ENCODE results near the gene GRHL1.

Gene GRHL1

DNA sequence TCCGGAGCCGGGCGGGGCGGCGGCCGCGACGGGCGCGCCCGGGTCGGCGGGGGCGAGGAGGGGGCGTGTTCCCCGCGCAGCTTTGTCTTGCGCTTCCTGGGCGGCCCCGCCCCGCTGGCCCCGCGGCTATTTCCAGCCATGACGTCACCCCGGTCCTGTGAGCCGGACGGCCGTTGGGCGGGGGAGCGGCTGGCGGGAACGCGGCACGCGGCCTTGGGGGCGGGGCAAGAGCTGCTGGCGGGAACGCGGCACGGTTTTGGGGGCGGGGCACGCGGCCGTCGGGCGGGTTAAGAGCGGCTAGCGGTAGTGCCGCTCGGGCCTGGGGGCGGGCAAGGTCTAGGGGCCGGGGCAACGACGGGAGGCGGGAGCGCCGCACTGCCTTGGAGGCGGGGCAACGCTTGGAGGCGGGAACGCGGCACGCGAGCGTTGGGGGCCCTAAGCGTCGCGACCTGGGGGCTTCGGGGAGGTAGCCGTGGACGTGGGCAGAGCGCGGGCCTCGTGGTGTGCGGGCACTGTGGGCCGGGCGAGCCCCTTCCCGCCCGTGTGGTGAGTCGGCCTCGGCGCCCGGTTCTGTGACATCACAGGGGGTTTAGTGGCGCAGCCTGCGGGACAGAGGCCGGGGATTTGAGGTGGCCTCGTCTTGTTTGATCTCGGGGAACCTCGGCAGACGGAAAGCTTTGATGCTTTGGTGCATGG, 92.6 kb downstream of the GRHL1 start:
- Histone ChIP-seq H3K4me2 (ENCODE audit: low read length) (peak overlapping the region; percentile 87), H3K27me3 (ENCODE audit: control insufficient read depth, insufficient read depth, low read length) (peaks cover 3% of the 10 kb centered on the region), H3K9me3 (replicated peaks; ENCODE audit: low read length) (no peaks in the 10 kb centered on the region), H3K4me1 (ENCODE audit: control insufficient read depth, insufficient read depth, low read length) (peaks cover 10% of the 10 kb centered on the region), H3K36me3 (ENCODE audit: insufficient read depth, low read length) (no peaks in the 10 kb centered on the region), H3K4me3 (ENCODE audit: low read length) (peak overlapping the region; percentile 73), H3K9ac (ENCODE audit: low read depth, low read length) (peak overlapping the region; percentile 82)

DNA sequence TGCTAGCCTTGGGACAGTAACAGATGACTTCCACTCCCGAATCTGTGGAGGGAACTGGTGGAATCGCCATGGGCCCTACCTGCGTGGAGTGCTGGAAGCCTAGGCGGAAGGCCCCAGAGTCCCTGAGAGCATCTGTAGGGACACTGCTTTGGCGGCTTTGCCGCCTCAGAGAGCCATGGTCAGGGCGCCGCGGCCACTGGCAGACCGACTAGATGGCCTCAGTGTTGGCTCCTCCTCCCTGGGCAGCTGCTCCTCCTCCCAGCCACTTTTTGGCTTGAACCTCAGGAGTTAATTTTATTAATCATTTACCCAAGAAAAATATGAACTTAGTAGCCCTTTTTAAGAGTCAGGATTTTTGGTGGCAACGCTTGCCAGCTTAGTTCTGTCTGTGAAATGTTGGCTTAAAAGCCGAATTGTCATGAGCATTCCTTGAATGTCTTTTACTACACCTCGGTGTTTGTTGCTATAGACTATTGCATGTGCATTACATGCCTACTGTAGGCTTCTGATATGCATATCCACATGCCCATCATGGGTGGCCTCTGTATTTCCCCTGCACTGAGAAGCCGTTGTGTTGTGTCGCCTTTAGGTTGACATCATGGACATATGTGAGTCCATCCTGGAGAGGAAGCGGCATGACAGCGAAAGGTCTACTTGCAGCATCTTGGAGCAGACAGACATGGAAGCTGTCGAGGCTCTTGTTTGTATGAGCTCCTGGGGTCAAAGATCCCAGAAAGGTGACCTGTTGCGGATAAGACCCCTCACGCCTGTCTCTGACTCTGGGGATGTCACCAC, 94.3 kb downstream of the GRHL1 start:
- Histone ChIP-seq H3K4me2 (ENCODE audit: low read length) (no peak overlapping the region), H3K27me3 (ENCODE audit: control insufficient read depth, insufficient read depth, low read length) (peaks cover under 1% of the 10 kb centered on the region)

DNA sequence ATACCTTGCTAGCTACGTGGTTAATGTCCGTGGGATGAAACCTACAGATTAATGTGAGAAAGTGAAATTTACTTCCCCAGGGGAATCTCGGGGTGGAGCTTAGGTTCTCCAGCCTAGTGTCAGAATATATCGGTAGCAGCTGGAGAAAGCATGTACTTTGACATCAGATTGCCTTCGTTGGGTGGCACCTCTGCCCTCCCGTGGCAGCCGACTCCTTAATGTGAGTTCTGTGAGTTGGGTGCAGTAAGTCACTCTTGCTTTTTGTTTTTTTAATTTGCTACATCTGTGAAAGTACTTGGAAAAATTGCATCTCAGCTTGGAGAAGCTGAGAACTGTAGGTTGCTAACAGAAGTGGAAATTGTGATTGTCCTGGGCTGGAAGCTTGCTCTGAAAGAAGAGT, 95.4 kb downstream of the GRHL1 start:
- no peaks in the 10 kb centered on the region for H3K9me3 ChIP-seq (replicated peaks; ENCODE audit: low read length)
- no peaks in the 10 kb centered on the region for H3K27me3 ChIP-seq (ENCODE audit: control insufficient read depth, insufficient read depth, low read length)
- no peak overlapping the region for H3K9ac ChIP-seq (ENCODE audit: low read depth, low read length)
- no peak overlapping the region for H3K4me3 ChIP-seq (ENCODE audit: low read length)
- peaks cover 6% of the 10 kb centered on the region for H3K4me1 ChIP-seq (ENCODE audit: control insufficient read depth, insufficient read depth, low read length)
- no peaks in the 10 kb centered on the region for H3K36me3 ChIP-seq (ENCODE audit: insufficient read depth, low read length)
- no peak overlapping the region for H3K4me2 ChIP-seq (ENCODE audit: low read length)

More for the DNA sequence above, 94.3 kb downstream of the GRHL1 start:
- Histone ChIP-seq H3K9ac (ENCODE audit: low read depth, low read length) (no peak overlapping the region), H3K9me3 (replicated peaks; ENCODE audit: low read length) (no peaks in the 10 kb centered on the region), H3K36me3 (ENCODE audit: insufficient read depth, low read length) (no peaks in the 10 kb centered on the region), H3K4me1 (ENCODE audit: control insufficient read depth, insufficient read depth, low read length) (peaks cover 6% of the 10 kb centered on the region), H3K4me3 (ENCODE audit: low read length) (no peak overlapping the region)

DNA sequence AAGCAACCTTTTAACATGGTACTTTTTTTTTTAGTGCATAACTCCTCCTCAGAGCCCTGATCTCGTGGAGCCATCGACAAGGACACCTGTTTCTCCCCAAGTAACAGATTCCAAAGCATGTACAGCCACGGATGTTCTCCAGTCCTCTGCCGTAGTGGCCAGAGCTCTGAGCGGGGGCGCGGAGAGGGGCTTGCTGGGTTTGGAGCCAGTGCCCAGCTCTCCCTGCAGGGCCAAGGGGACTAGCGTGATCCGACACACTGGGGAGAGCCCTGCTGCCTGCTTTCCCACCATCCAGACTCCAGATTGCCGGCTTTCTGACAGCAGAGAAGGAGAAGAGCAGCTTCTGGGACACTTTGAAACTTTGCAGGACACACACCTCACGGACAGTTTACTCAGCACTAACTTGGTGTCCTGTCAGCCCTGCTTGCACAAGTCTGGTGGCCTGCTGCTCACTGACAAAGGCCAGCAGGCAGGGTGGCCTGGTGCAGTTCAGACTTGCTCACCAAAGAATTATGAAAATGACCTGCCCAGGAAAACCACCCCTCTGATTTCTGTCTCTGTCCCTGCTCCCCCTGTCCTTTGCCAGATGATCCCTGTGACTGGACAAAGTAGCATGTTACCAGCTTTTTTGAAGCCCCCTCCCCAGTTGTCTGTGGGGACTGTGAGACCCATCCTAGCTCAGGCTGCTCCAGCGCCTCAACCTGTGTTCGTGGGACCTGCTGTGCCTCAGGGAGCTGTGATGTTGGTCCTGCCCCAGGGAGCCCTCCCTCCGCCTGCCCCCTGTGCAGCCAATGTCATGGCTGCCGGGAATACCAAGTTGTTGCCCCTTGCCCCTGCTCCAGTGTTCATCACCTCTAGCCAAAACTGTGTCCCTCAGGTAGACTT, 96.4 kb downstream of the GRHL1 start:
- no peaks in the 10 kb centered on the region for H3K36me3 ChIP-seq (ENCODE audit: insufficient read depth, low read length)
- H3K9me3 ChIP-seq (replicated peaks; ENCODE audit: low read length) = no peaks in the 10 kb centered on the region
- H3K4me3 ChIP-seq (ENCODE audit: low read length) = no peak overlapping the region
- H3K4me1 ChIP-seq (ENCODE audit: control insufficient read depth, insufficient read depth, low read length) = peaks cover 4% of the 10 kb centered on the region
- H3K27me3 ChIP-seq (ENCODE audit: control insufficient read depth, insufficient read depth, low read length) = no peaks in the 10 kb centered on the region
- no peak overlapping the region for H3K4me2 ChIP-seq (ENCODE audit: low read length)
- H3K9ac ChIP-seq (ENCODE audit: low read depth, low read length) = no peak overlapping the region

DNA sequence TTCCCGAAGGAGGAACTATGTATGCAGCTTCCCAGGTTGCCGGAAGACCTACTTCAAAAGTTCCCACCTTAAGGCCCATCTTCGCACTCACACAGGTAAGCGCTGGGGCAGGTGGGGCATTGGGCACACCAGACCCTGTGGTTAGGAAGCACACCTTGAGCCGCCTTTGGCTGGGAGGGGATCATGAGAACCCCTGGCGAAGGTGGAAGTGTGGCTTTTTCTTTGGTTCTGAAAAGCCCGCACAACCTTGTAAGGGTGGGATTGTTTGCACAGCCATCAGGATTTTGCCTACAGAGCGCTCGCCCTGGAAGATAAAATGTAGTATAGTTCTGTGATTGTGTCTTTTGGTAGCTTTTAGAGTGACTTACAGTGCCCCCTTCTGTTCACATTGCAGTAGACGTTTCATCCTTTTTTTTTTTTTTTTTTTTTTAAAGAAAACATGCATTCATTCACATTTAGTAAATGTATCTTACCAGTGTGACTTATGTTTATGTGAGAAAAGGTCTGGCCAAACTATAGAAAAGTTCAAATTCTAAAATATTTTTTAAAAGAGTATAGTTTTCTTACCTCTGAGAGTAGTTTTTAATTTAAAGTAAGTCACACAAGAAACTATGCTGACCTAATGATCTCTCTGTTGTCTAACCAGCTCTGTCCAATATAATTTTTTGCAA, 97.1 kb downstream of the GRHL1 start:
- no peaks in the 10 kb centered on the region for H3K27me3 ChIP-seq (ENCODE audit: control insufficient read depth, insufficient read depth, low read length)
- H3K4me3 ChIP-seq (ENCODE audit: low read length) = no peak overlapping the region
- H3K9me3 ChIP-seq (replicated peaks; ENCODE audit: low read length) = no peaks in the 10 kb centered on the region
- H3K36me3 ChIP-seq (ENCODE audit: insufficient read depth, low read length) = no peaks in the 10 kb centered on the region
- H3K9ac ChIP-seq (ENCODE audit: low read depth, low read length) = no peak overlapping the region
- H3K4me2 ChIP-seq (ENCODE audit: low read length) = no peak overlapping the region
- H3K4me1 ChIP-seq (ENCODE audit: control insufficient read depth, insufficient read depth, low read length) = peaks cover under 1% of the 10 kb centered on the region
